Ovary (tissue), 9 donors: Measurements from ENCODE around the gene GALC. TPM values are rescaled to one million over a fixed set of nuclear protein-coding genes. Genes with fewer than 3 reads are reported as not detected.

Experiments used
- DNase-seq, 5 donors: peaks; one replicate each; pipeline ENCODE4 v3.0.0-alpha.2; 2019 to 2020
- H3K27ac ChIP-seq, 2 donors: fragments of 200-600 bp; one replicate each; pipeline versions ENCODE4 v1.5.1 to v1.8.0; 2019 to 2022
- H3K27me3 ChIP-seq: fragments of 200-600 bp; one replicate; pipeline ENCODE4 v1.8.0; 2022
- H3K36me3 ChIP-seq: fragments of 200-600 bp; sonication (generic); one replicate; pipeline ENCODE4 v1.5.1; 2019
- H3K4me1 ChIP-seq: one replicate; pipeline ENCODE4 v1.8.1; 2013; ENCODE audit warnings: mild to moderate bottlenecking, moderate library complexity; ENCODE audit not compliant: insufficient read depth
- H3K4me3 ChIP-seq: fragments of 200-600 bp; sonication (generic); one replicate; pipeline ENCODE4 v1.5.1; 2017
- H3K9me3 ChIP-seq, 2 donors: fragments of 200-600 bp in 1 of 2; sonication (generic) in 1 of 2; one replicate each; pipeline versions ENCODE4 v1.5.1 to v1.8.1; 2013 to 2019; ENCODE audit warnings: mild to moderate bottlenecking in 1 of 2, moderate library complexity in 1 of 2
- CTCF ChIP-seq, 3 donors: fragments of 450-650 bp in 2 of 3; fragments of 200-600 bp in 1 of 3; IDR thresholded peaks; one replicate each; pipeline versions ENCODE4 v1.5.1 to v1.8.0; 2016 to 2022; ENCODE audit warnings: antibody characterized with exemption in 3 of 3, mild to moderate bottlenecking in 1 of 3
- EP300 ChIP-seq: sonication (generic); formaldehyde crosslinking; IDR thresholded peaks from one replicate; pipeline ENCODE4 v1.6.1; 2017; ENCODE audit warnings: antibody characterized with exemption
- POLR2A ChIP-seq: fragments of 450-650 bp; IDR thresholded peaks from one replicate; pipeline ENCODE4 v1.6.1; 2017; ENCODE audit warnings: antibody characterized with exemption, mild to moderate bottlenecking, moderate library complexity
- WGBS, 3 donors: extraction: QIAGEN DNeasy Blood & Tissue Kit in 1 of 3; methylation state at CpG; one replicate each; pipeline versions ENCODE4 v1.1.5 to v1.1.7; 2013 to 2017; 5-methylcytosine and 5-hydroxymethylcytosine counted together
- intact Hi-C, 4 donors: fragments of 100-400 bp; cut with DNase I; formaldehyde crosslinking; loops; one replicate each; pipeline versions ENCODE4 v1.11.0 to v1.15.1; 2022 to 2023
- polyA plus RNA-seq, 2 donors: library from polyadenylated mRNA; stranded (reverse); fragments of 200-250 nt in 1 of 2; fragments of 350-450 nt in 1 of 2; fragmentation: Illumina TruSeq in 1 of 2; extraction: RNeasy Lipid Tissue Mini Kit (QIAGEN cat#74804) in 1 of 2; gene quantifications; one replicate each; pipeline ENCODE4 v1.2.3, GENCODE V29; 2013 to 2014
- total RNA-seq, 7 donors: library from RNA; depleted of rRNA in 2 of 7; stranded (reverse); fragments of >200 nt in 2 of 7; fragmentation: NEBNext Ultra II Directional in 3 of 7; extraction: Animal tissue kit (Norgen Biotek cat#: 25700) in 3 of 7; gene quantifications; one replicate each; pipeline versions ENCODE4 v1.1.0 to v1.2.4, GENCODE V29; 2016 to 2023
- donor health status: DM: no; HTN: no; CAD: no; lungs with moderate emphysema.
- donor health status: DM: no; HTN: no; CAD: no.
- donor health status: Bipolar disorder and iron deficiency.
- donor health status: DM: yes; HTN: yes; CAD: no.
- donor health status: DM: no; HTN: no; CAD: no.
- donor health status: DM: yes; HTN: yes; CAD: no.

GALC gene
- total and polyA plus RNA-seq, 9 donors = 12.4 to 63.4 (median 22.7) TPM

- WGBS, 3 donors = 91 to 99% (median 97%) methylated on average over 2 of the region's 2 CpGs
- H3K27ac ChIP-seq = no peak overlapping the region
- intact Hi-C loops = no loop called here
- no peak overlapping the region for H3K4me3 ChIP-seq
- peaks cover 5% of the 10 kb centered on the region for H3K4me1 ChIP-seq
- no peak for TF ChIP-seq EP300
- TF ChIP-seq POLR2A = no peak
- no peak for TF ChIP-seq CTCF (IDR thresholded peaks at IDR 0.05)
- no peaks in the 10 kb centered on the region for H3K36me3 ChIP-seq
- no peak for DNase-seq
- H3K9me3 ChIP-seq = no peaks in the 10 kb centered on the region
- H3K27me3 ChIP-seq = no peaks in the 10 kb centered on the region
These were observed 3.1 kb downstream of the GALC start for GRCh38 chr14:87989956-87990299.

GRCh38 chr14:87989221-87989955 lies 3.6 kb downstream of the GALC start:
- intact Hi-C loops = no loop called here
- Histone ChIP-seq H3K36me3 (no peaks in the 10 kb centered on the region), H3K27me3 (no peaks in the 10 kb centered on the region), H3K27ac (no peak overlapping the region), H3K4me3 (no peak overlapping the region), H3K9me3 (no peaks in the 10 kb centered on the region), H3K4me1 (peaks cover 5% of the 10 kb centered on the region)
- no peak for TF ChIP-seq CTCF (IDR thresholded peaks at IDR 0.05)
- TF ChIP-seq POLR2A = no peak
- TF ChIP-seq EP300 = no peak
- DNase-seq = no peak
- WGBS, 3 donors = 96 to 97% (median 96%) methylated on average over 5 of the region's 5 CpGs

DNA sequence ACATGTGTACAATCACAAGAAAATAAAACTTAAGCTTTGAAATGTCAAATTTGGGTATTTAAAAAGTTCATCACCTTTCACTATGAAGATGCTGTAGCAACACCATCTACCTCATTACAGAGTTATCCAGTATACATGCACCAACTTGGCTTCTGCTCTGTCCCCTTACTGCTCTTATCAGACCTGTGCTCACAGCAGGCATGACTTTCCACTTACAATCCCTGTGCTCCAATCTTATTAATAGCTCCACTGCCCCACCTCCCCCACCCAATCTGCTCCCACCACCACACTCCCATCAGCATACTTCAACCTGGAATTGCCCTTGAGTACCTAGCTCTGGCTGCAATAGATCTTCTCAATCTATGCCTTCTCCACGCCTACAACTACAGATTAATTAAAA lies 13.3 kb downstream of the GALC start:
- intact Hi-C loops = no loop called here
- H3K9me3 ChIP-seq = no peaks in the 10 kb centered on the region
- H3K27me3 ChIP-seq = no peaks in the 10 kb centered on the region
- 97 to 100% (median 98%) methylated on average over 1 of the region's 1 CpG for WGBS, 3 donors
- H3K4me1 ChIP-seq = no peaks in the 10 kb centered on the region
- TF ChIP-seq POLR2A (no peak), CTCF (IDR thresholded peaks at IDR 0.05) (no peak), EP300 (no peak)
- no peak for DNase-seq
- H3K4me3 ChIP-seq = no peak overlapping the region
- H3K36me3 ChIP-seq = no peaks in the 10 kb centered on the region
- H3K27ac ChIP-seq = no peak overlapping the region

- DNase-seq = no peak
- Histone ChIP-seq H3K4me3 (no peak overlapping the region), H3K27ac (no peak overlapping the region), H3K4me1 (no peaks in the 10 kb centered on the region), H3K27me3 (no peaks in the 10 kb centered on the region), H3K9me3 (no peaks in the 10 kb centered on the region), H3K36me3 (no peaks in the 10 kb centered on the region)
- intact Hi-C loops = no loop called here
- TF ChIP-seq EP300 = no peak
- TF ChIP-seq CTCF (IDR thresholded peaks at IDR 0.05) = no peak
- TF ChIP-seq POLR2A = no peak
These were observed 17.3 kb downstream of the GALC start for GRCh38 chr14:87975636-87976035.
